ENCODE results near the gene CLMN. TPM values are rescaled to one million over a fixed set of nuclear protein-coding genes. Genes with fewer than 3 reads are reported as not detected.

The CLMN gene
- total RNA-seq, 1 donor from 2014 or later = 0.68 TPM

- DNase-seq = no peak
Observed at GRCh38 chr14:95157048-95157326, 162.7 kb downstream of the CLMN start.

- DNase-seq = peak; percentile 55
Observed at GRCh38 chr14:95156161-95157047, 163.3 kb downstream of the CLMN start.

GRCh38 chr14:95155045-95155444 lies 164.7 kb downstream of the CLMN start:
- no peak for DNase-seq

- DNase-seq = no peak
Observed at GRCh38 chr14:95153866-95154265, 165.8 kb downstream of the CLMN start.

- DNase-seq = no peak
Observed at GRCh38 chr14:95151561-95151960, 168.1 kb downstream of the CLMN start.

GRCh38 chr14:95150910-95151309 lies 168.8 kb downstream of the CLMN start:
- DNase-seq = no peak

- no peak for DNase-seq
Observed at GRCh38 chr14:95149441-95149840, 170.3 kb downstream of the CLMN start.

GRCh38 chr14:95147597-95147996 lies 172.1 kb downstream of the CLMN start:
- DNase-seq = no peak

- DNase-seq = no peak
Observed at GRCh38 chr14:95146079-95146771, 173.5 kb downstream of the CLMN start.

- DNase-seq = no peak
Observed at GRCh38 chr14:95144849-95145248, 174.9 kb downstream of the CLMN start.

- peak; percentile 24 for DNase-seq
Observed at GRCh38 chr14:95143808-95144620, 175.7 kb downstream of the CLMN start.

GRCh38 chr14:95142208-95142607 lies 177.5 kb downstream of the CLMN start:
- no peak for DNase-seq

- no peak for DNase-seq
Observed at GRCh38 chr14:95141684-95142083, 178.0 kb downstream of the CLMN start.

- no peak for DNase-seq
Observed at GRCh38 chr14:95140060-95140858, 179.4 kb downstream of the CLMN start.

- peak; percentile 9 for DNase-seq
Observed at GRCh38 chr14:95138876-95139275, 180.8 kb downstream of the CLMN start.

GRCh38 chr14:95138455-95138854 lies 181.3 kb downstream of the CLMN start:
- DNase-seq = peak; percentile 5

GRCh38 chr14:95137804-95138167 lies 181.9 kb downstream of the CLMN start:
- peak; percentile 60 for DNase-seq

GRCh38 chr14:95137164-95137803 lies 182.4 kb downstream of the CLMN start:
- DNase-seq = no peak

GRCh38 chr14:95136631-95137030 lies 183.1 kb downstream of the CLMN start:
- DNase-seq = no peak

GRCh38 chr14:95134304-95134933 lies 185.3 kb downstream of the CLMN start:
- peak; percentile 26 for DNase-seq

- DNase-seq = peak; percentile 38
Observed at GRCh38 chr14:95133282-95133681, 186.4 kb downstream of the CLMN start.

GRCh38 chr14:95132760-95133159 lies 186.9 kb downstream of the CLMN start:
- DNase-seq = no peak

All from dermis blood vessel endothelial cell (primary cell).